ENCODE measurements around the gene MPPED2. TPM values are rescaled to one million over a fixed set of nuclear protein-coding genes. Genes with fewer than 3 reads are reported as not detected.

The MPPED2 gene
- polyA plus RNA-seq, 1 donor: 6.5 TPM

DNA sequence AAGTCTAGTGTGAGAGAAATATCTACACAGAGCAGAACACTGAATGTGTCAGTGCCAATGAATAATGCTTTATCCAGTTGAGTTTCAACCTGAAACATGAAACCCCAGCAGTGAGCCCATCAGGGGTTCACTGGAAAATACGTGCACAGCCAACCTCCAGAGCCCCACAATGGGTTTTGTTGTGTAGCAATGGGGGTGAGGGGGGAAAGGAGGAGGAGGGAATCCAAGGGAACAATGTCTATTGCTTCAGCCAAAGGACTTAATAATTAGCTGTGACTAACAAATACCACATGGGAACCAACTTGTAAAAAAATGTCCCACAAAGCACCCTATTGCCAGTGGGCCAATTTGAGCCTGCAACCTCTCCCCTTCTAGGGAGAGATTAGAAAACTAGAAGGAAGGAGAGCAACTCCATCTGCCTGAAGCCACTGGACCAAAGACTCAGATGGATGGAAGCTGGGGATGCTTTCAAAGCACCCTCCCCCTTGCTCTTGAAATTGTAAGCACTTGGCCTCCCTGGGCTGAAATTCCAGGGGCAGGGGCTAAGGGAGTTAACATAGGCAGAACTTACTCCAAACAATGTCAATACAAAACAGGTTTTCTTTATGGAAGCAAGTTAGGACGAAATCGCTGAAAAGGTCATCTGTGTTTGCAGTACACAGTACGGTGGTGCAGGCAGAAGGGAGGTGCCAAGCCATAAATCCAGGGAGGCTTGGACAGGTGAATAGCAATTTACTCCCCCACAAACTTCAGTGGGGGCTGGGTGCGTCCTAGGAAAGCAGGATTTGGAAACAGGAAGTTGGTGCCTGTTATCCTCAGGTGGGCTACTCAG lies 163.5 kb downstream of the MPPED2 start:
- DNase-seq (ENCODE audit: low read depth): no peak

DNA sequence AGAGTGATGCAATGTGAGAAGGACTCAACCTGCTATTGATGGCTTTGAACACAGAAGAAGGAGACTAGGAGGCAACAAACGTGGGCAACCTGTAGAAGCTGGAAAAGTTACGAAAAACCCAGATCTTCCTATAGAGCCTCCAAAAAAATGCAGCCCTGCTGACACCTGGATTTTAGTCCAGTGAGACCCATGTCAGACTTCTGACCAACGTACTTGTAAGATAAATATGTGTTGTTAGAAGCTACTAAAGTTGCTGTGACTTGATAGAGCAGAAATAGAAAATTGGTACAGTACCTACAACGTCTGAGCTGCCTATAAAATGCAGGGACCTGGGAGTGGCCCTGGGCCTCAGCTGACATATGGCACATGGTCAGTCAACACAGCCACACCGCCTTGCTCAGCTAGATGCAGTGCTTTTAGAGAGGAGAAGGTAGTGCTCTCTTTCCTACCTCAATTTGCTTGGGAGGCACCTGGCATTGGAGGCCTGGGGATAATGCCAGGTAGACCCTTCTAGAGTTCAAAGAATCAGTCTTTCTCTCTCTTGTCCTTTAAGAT lies 165.8 kb downstream of the MPPED2 start:
- DNase-seq (ENCODE audit: low read depth): no peak

DNA sequence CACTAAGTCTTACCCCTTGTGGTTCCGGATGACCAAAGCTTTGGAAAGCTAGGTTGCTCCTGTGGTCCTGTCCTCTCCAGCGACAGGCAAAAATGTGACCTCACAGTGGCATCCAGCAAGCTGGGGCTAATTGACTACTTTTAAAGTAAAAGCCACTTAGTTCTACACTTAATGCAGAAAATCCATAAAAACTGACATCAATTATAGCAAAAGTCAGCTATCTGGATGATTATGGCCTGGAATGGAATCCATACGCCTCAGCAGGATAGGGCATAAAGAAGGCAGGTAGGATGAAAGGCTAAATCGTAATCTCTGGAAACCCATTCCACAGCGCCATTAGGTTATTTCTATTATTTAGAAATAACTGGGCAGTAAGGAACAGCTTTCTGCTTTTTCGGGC lies 171.3 kb downstream of the MPPED2 start:
- no peak for DNase-seq (ENCODE audit: low read depth)

DNA sequence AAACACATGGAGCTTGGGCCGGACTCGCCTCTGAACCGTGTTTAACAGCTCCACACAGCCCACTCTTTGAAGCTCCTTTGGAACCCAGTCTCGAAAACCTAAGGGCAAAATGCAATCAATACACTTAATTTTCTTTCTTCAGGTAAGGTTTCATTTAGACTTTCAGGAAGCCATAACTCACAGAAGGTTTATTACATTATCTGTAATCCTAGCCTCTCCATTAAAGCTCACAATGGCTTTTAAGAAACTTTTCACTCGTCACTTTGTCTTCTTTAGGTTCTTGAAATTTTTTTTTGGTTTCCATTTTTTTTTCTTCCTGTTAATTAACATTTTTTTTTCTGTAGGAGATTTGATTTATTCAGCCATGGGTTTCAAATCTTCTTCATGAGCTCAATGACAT lies 171.9 kb downstream of the MPPED2 start:
- no peak for DNase-seq (ENCODE audit: low read depth)

DNA sequence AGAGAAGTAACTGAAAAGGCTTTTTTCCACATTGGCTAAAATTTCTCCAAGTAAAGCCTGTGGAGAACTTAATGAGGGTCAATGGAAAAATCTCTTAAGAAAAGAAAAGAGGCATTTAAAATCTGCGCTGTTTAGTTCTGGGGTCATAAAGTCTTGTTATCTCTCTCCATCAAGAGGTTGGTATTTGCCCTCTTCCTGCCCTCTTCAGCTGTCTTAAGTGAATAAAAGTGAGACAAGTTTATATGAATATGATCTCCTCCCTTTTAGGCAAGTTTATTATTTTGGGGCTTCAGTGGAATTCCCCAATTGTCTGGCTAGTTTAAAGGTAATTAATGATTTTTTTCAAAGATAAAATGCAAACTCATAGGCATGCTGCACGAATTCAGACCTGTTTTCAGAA lies 173.6 kb downstream of the MPPED2 start:
- DNase-seq (ENCODE audit: low read depth): no peak

DNA sequence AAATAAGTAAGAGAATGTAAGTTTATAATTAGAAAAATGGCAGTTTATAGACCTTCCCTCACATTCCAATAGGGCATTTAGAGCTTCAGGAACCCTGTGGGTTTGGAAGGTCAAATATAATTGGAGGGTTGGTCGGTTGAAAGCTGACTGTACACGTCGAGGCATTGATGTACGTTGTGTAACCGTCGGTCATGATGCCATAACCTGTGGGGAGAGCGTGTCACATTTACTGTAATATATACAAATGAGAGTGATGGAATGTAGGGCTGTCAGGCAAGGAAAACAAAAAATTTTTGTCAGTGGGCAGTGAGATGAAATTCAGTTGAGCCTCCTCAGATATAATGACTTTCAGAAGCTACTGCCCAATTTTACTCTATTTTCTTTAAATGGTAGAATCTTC lies 174.8 kb downstream of the MPPED2 start:
- no peak for DNase-seq (ENCODE audit: low read depth)

DNA sequence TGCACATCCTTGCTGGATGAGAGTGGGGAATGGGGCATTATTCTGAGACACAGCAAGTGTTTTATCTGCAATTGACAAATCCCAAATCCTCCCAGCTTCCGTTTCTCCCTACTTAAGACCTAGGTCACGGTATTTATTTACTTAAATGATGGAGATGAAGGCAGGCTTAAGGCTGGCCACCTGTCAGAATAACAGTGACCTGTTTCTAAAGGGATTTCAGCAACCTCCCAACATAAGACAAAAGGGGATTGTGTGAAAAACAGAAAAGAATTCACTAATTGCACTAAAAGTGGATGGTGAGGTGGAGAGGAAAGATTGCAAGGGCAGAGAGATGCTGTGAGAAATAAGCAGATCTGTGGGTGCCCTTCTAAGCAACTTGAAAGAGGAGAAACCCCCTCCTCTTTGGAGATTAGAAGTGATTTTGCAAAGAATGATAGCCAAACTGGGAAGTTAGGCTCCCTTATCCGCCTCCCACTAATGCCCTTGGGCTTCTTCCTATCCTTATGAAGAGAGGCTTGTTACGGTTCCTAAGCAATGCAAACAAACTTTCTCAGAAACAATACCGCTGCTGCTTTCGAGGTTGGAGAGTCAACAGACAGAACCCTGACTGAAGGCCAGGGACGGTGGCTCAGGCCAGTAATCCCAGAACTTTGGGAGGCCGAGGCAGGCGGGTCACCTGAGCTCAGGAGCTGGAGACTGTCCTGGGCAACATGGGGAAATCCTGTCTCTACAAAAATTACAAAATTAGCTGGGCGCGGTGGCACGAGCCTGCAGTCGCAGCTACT lies 179.0 kb downstream of the MPPED2 start:
- DNase-seq (ENCODE audit: low read depth): no peak

DNA sequence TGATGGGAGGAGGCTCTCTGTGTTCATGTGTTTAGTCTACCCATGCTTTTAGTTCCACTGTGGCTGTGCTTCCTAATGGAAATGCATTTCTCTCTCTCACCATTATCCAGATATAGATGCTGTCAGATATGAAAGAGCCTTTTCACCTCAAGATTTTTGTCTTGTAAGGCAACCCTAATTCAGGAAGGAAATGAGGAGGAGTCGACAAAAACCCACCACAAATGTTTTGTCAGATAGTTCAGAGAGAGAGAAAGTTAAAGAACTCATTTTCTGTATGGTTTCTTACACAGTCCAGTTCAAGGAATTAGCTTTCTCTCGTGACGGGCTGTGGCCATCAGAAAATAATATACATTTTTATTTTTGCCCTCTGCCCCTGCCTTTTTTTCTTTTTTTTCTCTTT lies 180.8 kb downstream of the MPPED2 start:
- no peak for DNase-seq (ENCODE audit: low read depth)

DNA sequence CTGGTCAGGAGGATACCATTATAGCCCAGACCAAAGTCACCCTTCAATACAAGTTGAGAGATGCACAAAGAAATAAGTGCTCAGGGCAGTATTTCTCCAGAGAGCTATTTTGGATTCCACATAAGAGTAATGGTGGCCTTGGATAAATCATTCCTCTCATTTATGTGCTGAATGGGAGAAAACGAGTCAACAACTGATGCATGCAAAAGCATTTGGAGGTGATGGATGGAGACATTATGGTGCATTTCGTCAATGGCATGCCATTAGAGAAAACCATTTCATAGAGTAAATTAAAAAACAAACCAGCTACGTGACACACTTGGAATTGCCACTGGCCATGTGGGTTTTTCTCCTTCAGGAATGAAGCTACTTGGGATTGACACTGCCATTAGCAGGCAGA lies 182.0 kb downstream of the MPPED2 start:
- DNase-seq (ENCODE audit: low read depth): no peak

DNA sequence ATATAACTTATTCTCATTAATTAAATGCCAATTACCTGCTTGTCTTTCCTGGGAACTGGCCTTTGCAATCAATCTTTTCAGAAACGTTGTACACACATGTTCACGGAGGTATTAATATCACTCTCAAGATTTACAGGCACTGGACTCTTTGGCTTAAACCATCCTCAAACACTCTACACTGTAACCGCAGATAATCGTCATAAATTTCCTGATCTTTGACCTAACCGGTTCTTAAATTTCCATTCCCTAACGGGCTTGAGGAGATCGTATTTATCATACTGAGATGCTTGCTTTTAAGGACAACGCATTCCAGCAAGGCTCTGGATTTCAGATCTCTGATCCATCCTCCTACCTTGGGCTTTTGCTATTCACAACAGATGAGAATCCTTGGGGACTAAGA lies 190.4 kb downstream of the MPPED2 start:
- DNase-seq (ENCODE audit: low read depth): no peak

DNA sequence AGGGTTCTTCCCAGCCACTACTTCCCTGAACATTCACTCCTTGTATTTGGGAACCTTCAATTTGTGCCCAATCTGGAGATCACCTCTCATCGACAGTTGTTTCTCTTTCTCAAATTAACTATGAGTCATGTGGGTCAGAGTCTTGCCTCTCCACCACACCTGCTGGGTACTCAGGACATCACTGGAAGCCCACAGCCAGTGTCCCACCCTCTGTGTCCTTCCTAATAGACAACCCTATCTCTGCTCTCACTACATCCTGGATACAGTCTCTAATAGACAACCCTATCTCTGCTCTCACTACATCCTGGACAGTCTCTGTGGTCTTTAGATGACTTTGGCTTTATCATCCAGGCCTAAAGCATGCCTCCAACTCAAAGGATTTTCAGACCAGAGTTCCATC lies 193.1 kb downstream of the MPPED2 start:
- no peak for DNase-seq (ENCODE audit: low read depth)

DNA sequence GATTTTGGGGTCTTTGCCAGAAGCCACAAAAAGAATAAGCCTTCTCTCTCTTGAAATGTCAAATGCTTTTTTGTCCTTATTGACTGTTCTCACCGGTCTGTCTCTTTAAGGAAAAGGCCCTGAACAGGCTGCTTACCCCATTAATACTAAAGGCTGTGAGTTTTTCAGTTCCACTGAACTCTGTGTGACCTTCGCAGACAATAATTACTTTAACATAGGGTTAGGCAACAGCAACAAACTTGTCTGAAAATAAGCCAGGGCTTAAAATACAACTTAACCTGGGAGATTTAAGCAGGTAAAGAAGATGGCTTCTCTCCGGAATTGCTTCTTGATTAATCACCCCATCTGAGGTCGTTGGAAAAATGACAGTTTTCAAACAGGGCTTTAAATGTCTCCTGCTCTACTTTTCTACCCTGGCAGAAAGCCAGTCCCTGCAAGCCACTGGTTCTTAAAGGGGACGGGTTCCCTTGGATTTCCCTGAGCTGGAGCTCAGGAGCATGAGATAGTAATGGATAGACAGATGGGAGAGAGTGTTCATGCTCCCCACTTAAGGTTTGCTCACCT lies 193.8 kb downstream of the MPPED2 start:
- no peak for DNase-seq (ENCODE audit: low read depth)

DNA sequence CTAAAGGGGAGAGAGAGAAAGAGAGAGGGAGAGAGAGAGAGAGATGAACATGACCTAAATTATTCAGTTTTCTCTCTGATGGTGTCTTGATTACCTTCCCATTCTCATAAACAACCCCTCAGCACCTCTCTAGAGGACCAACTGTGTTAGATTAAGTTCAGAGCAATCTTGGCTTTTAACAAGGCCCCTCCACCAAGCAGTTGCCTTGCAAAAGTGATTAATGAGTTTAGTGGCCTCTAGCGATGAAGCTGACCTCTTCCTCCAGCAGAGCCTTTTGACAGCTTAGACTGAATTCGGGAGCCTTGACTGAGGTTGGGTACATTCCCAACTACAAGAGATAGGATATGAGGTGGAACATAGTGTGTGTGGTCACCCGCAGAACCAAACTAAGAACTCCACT lies 197.2 kb downstream of the MPPED2 start:
- no peak for DNase-seq (ENCODE audit: low read depth)

DNA sequence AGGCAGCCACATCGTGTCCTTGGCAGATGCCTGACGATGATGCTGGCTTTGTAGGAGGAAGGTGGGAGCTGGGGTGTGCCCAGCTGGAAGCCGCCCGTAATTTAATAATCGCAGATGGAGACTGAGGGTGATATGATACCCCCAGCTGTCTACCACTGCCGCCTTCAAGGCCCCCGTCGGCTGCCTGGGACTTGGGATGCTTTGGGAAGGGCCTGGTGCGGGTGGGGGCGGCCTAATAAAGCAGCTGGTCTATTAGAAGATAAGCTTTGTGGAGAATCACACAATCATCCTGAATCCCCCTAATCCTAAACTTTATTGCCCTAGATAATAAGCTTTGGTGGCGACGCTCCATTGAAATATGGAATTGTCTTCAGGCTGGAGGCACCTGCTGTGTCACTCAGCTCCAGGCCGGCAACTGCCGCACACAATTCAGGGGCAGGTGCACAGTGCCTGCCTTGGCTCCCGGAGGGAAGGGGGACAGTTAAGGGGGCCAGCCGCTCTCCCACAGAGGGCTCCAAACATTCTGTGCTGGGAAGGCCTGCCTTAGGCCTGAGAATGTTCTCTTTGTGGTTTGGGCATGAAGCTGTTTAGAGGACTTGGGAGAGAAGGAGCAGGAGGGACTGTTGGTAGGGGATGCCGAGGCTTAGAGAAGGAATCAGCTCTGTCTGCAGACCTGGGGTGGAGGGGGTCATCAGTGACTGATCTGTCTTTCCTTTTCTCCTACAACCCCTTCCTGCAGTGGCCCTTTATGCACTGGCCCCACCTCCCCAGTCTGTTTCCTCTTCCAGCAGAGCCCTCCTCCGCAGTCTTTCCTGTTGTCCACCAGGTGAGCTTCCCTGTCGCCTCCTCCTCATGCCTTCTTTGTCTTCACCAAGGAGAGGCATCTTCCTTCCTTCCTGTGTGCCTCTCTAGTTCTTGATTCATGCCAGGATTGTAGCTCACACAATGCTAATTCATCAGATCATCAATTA lies 198.0 kb downstream of the MPPED2 start:
- no peak for DNase-seq (ENCODE audit: low read depth)

DNA sequence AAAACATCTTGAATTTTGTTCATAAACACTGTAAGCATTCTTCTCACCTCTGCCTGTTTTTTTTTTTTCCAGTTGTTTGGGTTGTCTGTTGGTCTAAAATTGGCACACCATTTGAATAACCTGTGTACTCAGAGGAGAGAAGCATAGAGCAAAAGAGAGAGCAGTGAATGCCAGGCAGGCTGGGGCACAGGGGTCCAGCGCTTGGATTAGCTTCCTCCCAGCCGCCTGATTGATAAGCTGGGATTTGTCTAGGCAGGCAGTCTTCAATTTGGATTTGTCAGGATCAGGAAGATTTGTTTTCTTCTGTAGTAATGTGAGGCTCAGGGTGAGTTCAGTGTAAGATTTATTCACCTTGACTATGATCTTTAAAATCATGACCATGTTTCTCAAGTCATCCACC lies 204.3 kb downstream of the MPPED2 start:
- no peak for DNase-seq (ENCODE audit: low read depth)

DNA sequence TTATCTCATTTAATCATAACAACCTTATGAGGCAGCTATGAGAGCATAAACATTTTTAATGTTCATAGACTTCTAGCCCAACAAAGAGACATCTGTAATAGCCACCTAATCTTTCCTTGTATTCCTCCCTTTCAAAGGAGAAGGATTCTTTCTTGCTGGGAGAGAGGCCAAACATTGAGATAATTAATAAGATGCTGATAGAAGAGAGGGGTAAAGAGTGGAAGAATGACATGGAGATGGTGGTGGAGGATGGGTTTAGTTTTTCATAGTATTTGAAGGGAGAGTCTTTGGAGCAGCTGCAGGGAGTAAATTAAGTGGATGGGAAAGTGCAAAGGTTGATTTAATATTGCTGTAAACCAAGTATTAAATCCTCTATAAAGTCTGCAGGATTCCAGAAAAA lies 205.3 kb downstream of the MPPED2 start:
- DNase-seq (ENCODE audit: low read depth): no peak

DNA sequence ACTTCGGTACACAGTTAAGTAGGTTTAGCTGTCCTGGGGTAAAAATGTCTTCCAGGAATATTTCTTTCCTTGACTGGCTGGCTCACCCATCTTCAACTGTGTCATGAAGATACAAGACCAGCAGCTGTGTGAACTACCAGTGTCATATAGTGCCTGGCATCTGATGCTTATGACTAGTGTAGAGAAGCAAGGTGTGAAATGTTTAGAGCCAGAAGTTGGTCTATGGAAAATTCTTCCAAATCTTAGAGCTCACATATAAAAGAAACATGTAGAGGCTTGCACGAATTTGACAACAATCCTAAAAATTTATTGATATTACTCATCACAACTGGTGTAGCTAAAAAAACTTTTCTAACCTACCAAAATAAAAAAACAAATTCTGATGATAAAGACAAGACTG lies 208.8 kb downstream of the MPPED2 start:
- no peak for DNase-seq (ENCODE audit: low read depth)

DNA sequence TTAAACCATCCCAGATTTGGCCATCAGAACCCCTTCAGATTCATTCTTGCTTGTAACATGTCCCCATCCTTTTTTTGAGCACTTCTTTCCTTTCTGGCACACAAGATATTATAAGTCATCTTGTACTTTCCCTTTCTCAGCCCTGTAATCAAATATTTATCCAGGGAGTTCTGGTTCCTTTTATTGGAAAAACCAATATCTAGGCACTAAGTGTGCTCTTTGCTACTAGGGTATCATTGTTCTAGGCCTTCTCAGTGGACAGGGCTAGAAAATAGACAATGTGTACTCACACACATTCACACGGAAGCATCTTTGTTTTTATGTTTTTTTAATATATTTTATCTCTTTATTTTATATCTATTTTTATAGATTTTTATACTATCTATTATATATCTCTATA lies 216.0 kb downstream of the MPPED2 start:
- no peak for DNase-seq (ENCODE audit: low read depth)

DNA sequence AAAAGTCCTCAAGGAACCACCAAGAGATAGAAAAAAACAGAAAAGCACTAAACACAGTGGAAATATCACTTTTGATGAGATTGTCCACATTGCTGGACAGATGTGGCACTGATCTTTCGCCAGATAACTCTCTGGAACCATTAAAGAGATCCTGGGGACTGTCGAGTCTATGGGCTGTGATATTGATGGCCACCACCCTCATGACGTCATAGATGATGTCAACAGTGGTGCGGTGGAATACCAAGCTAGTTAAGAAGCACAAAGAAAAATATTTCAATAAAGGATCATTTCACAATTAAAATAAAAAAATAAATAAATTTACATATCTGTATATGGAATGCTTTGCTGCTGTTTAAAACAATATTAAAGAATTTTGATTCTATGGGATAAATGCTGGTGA lies 217.8 kb downstream of the MPPED2 start:
- DNase-seq (ENCODE audit: low read depth): no peak

DNA sequence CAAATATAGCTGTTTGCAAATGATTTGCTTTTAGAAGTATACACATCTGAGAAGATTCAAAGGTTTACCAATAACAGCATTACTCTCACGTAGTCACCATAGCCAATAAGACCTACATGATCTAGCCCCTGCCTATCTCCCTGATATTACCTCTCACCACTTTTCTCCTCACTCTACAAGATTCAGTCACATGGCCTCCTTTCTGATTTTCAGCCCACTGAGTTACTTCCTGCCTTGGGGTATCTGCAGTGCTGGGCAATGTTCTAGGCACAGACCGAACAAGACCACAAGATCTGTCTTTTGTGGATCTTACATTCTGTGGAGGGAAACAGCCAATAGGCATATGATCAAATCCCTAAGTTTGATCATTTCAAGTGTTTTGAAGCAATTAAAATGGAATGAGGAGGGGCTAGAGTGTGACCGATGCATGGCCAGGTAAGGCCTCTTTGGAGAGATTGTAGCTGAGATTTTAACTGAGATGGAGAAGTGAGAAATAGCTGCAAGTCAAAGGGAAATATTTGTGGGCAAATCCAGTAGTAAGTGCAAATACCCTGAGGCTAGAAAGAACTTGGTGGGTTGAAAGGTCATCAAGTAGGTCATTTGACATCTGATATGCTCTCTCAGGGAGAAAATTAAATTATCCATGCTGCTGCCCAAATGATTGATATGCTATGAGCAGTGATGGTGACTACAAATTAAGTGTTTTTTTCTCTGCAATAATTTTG lies 220.2 kb downstream of the MPPED2 start:
- DNase-seq (ENCODE audit: low read depth): no peak

Data from forelimb muscle (tissue), 1 donor.